Right lobe of liver (tissue), 6 donors: ENCODE measurements around the gene EXOC4. TPM values are rescaled to one million over a fixed set of nuclear protein-coding genes. Genes with fewer than 3 reads are reported as not detected.

ENCODE experiments used
- ATAC-seq, 4 donors: fragments of 200-7000 bp; cut with Tn5 transposase; one replicate each; pipeline ENCODE4 v1.9.1; 2020; ENCODE audit warnings: mild to moderate bottlenecking in 4 of 4, moderate library complexity in 4 of 4
- DNase-seq, 3 donors: peaks; one replicate each; pipeline ENCODE4 v3.0.0-alpha.2; 2020
- H3K27ac ChIP-seq, 3 donors: fragments of 200-600 bp; one replicate each; pipeline ENCODE4 v1.8.0; 2022
- H3K27me3 ChIP-seq, 2 donors: fragments of 200-600 bp; one replicate each; pipeline ENCODE4 v1.8.0; 2022
- H3K36me3 ChIP-seq, 4 donors: fragments of 200-600 bp; sonication (generic) in 1 of 4; one replicate each; pipeline versions ENCODE4 v1.5.1 to v1.8.0; 2017 to 2022; ENCODE audit warnings: control low read depth in 1 of 4
- H3K4me1 ChIP-seq, 4 donors: fragments of 200-600 bp; sonication (generic) in 1 of 4; one replicate each; pipeline versions ENCODE4 v1.5.1 to v1.8.0; 2017 to 2022; ENCODE audit warnings: control low read depth in 1 of 4
- H3K4me3 ChIP-seq, 3 donors: fragments of 200-600 bp; one replicate each; pipeline ENCODE4 v1.8.0; 2022
- H3K9me3 ChIP-seq, 4 donors: fragments of 200-600 bp; sonication (generic) in 1 of 4; one replicate each; pipeline versions ENCODE4 v1.5.1 to v1.8.0; 2017 to 2022; ENCODE audit warnings: control low read depth in 1 of 4
- CTCF ChIP-seq, 4 donors: fragments of 200-600 bp in 3 of 4; fragments of 450-650 bp in 1 of 4; IDR thresholded peaks; one replicate each; pipeline versions ENCODE4 v1.5.1 to v1.8.0; 2016 to 2022; ENCODE audit warnings: antibody characterized with exemption in 4 of 4, mild to moderate bottlenecking in 2 of 4
- POLR2A ChIP-seq: fragments of 450-650 bp; IDR thresholded peaks from one replicate; pipeline ENCODE4 v1.6.1; 2017; ENCODE audit warnings: antibody characterized with exemption, mild to moderate bottlenecking
- WGBS: methylation state at CpG from one replicate; pipeline ENCODE4 v1.1.6; 2018; ENCODE audit warnings: low coverage, low lambda C conversion rate; ENCODE audit not compliant: insufficient coverage; ENCODE audit errors: missing lambda C conversion rate; 5-methylcytosine and 5-hydroxymethylcytosine counted together
- intact Hi-C, 2 donors: fragments of 100-400 bp; cut with DNase I; formaldehyde crosslinking; loops; one replicate each; pipeline versions ENCODE4 v1.11.2 to v1.14.1; 2022
- total RNA-seq, 6 experiments: library from RNA; depleted of rRNA in 2 of 6; stranded (reverse); fragments of >200 nt in 2 of 6; fragmentation: NEBNext Ultra II Directional in 3 of 6; extraction: Animal tissue kit (Norgen Biotek cat#: 25700) in 3 of 6; gene quantifications; one replicate each; pipeline versions ENCODE4 v1.1.0 to v1.2.4, GENCODE V29; 2016 to 2023
- donor health status: DM: no; HTN: yes; CAD: no.
- donor health status: DM: no; HTN: no; CAD: no.
- donor health status: DM: no; HTN: no; CAD: no.
- donor health status: DM: no; HTN: yes; CAD: no.
- donor health status: DM: no; HTN: yes; CAD: no.

Gene EXOC4
- total RNA-seq, 6 experiments from 2014 or later, result 23.7 to 33.5 (median 30.0) TPM

DNA sequence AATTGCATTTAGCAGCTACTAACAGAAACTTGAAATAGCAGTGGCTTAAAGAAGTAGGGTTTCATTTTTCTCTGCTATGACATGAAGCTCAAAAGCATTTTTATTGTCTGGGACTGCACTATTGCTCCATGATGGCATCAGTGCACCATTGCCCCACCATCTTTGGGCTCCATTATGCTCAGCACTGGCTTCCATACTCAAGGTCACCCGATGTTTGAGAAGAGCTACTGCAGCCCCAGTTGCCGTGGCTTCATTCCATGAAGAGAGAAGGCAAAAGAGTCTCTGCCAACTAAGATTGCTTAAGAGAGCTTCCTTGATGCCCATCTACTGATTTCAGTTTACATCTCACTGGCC, 682.1 kb downstream of the EXOC4 start:
- ATAC-seq (no peak), DNase-seq (no peak)
- intact Hi-C loops, result no loop called here
- Histone ChIP-seq H3K27ac (no peak overlapping the region), H3K27me3 (no peaks in the 10 kb centered on the region), H3K4me3 (no peak overlapping the region), H3K36me3 (no peaks in the 10 kb centered on the region), H3K4me1 (no peaks in the 10 kb centered on the region), H3K9me3 (no peaks in the 10 kb centered on the region)
- 100% methylated on average over 2 of the region's 2 CpGs for WGBS
- TF ChIP-seq POLR2A (no peak), CTCF (IDR thresholded peaks at IDR 0.05) (no peak)

DNA sequence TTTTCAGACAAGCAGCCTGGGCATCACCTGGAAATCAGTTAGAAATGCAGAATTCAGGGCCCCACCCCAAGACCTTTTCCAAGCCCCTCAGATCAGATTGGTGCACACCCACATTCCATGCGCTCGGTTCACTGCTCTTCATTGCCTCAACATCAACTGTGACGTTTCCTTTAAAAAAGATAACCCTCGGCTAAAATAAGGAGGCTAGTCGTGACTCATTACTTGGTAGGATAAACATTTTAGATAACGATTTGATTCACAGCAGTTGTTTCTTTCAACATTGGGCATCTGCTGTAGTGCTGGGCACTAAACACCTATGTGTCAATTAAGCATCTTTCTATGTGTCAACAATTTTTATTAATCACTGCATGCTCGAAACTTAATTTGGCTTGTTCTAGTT, 683.2 kb downstream of the EXOC4 start:
- no peaks in the 10 kb centered on the region for H3K36me3 ChIP-seq
- no peak overlapping the region for H3K27ac ChIP-seq
- no peak for TF ChIP-seq CTCF (IDR thresholded peaks at IDR 0.05)
- TF ChIP-seq POLR2A, result no peak
- H3K27me3 ChIP-seq, result no peaks in the 10 kb centered on the region
- intact Hi-C loops, result no loop called here
- no peak overlapping the region for H3K4me3 ChIP-seq
- no peaks in the 10 kb centered on the region for H3K9me3 ChIP-seq
- DNase-seq, result no peak
- H3K4me1 ChIP-seq, result no peaks in the 10 kb centered on the region
- ATAC-seq, result no peak
- 86% methylated on average over 6 of the region's 7 CpGs for WGBS

DNA sequence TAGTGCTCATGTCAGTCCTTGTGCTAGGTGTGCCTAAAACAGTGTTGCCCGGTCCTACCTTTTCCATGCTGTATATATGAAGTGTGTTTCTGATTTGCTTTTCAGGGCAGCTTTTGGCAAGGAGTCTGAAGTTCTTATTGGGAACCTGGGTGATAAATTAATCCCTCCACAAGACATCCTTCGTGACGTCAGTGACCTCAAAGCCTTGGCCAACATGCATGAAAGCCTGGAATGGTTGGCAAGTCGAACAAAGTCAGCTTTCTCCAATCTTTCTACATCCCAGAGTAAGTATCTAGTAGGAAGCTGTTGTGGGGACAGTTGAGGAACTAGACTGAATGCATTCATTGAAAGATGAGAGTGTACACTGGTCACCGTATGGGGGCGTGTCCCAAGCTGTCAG, 684.9 kb downstream of the EXOC4 start:
- Histone ChIP-seq H3K4me1 (no peaks in the 10 kb centered on the region), H3K36me3 (no peaks in the 10 kb centered on the region), H3K4me3 (no peak overlapping the region), H3K27me3 (no peaks in the 10 kb centered on the region), H3K9me3 (no peaks in the 10 kb centered on the region), H3K27ac (no peak overlapping the region)
- DNase-seq (no peak), ATAC-seq (no peak)
- intact Hi-C loops, result no loop called here
- no peak for TF ChIP-seq POLR2A
- no peak for TF ChIP-seq CTCF (IDR thresholded peaks at IDR 0.05)
- WGBS, result 85% methylated on average over 6 of the region's 6 CpGs

GRCh38 chr7:133940368-133940767, 687.5 kb downstream of the EXOC4 start:
- intact Hi-C loops, result no loop called here
- Histone ChIP-seq H3K27me3 (no peaks in the 10 kb centered on the region), H3K4me1 (no peaks in the 10 kb centered on the region), H3K9me3 (no peaks in the 10 kb centered on the region), H3K36me3 (no peaks in the 10 kb centered on the region), H3K4me3 (no peak overlapping the region), H3K27ac (no peak overlapping the region)
- no peak for ATAC-seq
- 100% methylated on average over 1 of the region's 1 CpG for WGBS
- DNase-seq, result no peak
- no peak for TF ChIP-seq CTCF (IDR thresholded peaks at IDR 0.05)
- no peak for TF ChIP-seq POLR2A

DNA sequence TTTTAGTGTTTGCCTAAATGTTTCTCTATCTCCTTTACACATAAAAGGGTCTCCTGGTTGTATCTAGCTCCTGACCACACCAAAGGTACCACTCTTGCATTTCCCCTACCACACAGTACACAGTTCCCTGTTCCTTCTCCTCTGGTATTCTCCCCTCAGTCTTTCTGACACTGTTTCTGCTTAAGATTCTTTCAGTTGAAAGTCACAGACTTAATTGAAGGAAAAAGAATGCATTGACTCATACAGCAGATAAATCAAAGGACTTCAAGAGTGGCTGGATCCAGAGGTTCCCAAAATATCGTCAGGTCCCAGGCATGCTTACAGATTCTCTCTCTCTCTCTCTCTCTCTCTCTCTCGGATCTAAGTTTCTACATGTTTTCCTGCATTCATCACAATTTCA, 688.6 kb downstream of the EXOC4 start:
- WGBS, result 93% methylated on average over 2 of the region's 2 CpGs

More for the DNA sequence above, 688.6 kb downstream of the EXOC4 start:
- DNase-seq (no peak), ATAC-seq (no peak)
- Histone ChIP-seq H3K9me3 (no peaks in the 10 kb centered on the region), H3K27me3 (no peaks in the 10 kb centered on the region), H3K27ac (no peak overlapping the region), H3K4me3 (no peak overlapping the region), H3K4me1 (no peaks in the 10 kb centered on the region), H3K36me3 (no peaks in the 10 kb centered on the region)
- intact Hi-C loops, result no loop called here
- TF ChIP-seq CTCF (IDR thresholded peaks at IDR 0.05) (no peak), POLR2A (no peak)
